HG02970 (cell line): ENCODE data around the gene HOXD12.

Experiments used
- ATAC-seq: cut with Tn5 transposase; IDR thresholded peaks from one replicate; pipeline ENCODE4 v1.9.1; 2021; ENCODE audit warnings: mild to moderate bottlenecking, moderate library complexity, moderate number of reproducible peaks; ENCODE audit not compliant: unreplicated experiment, low FRiP score

The HOXD12 gene

GRCh38 chr2:176145085-176145969 lies 45.7 kb downstream of the HOXD12 start:
- ATAC-seq: no peak

- ATAC-seq: no peak
Observed at GRCh38 chr2:176146101-176146500, 46.5 kb downstream of the HOXD12 start.

- ATAC-seq: no peak
Observed at GRCh38 chr2:176146645-176147044, 47.0 kb downstream of the HOXD12 start.

- ATAC-seq: no peak
Observed at GRCh38 chr2:176147210-176147799, 47.7 kb downstream of the HOXD12 start.

- no peak for ATAC-seq
Observed at GRCh38 chr2:176147800-176148496, 48.4 kb downstream of the HOXD12 start.

GRCh38 chr2:176148751-176149421 lies 49.3 kb downstream of the HOXD12 start:
- no peak for ATAC-seq

- ATAC-seq: no peak
Observed at GRCh38 chr2:176149481-176149938, 49.9 kb downstream of the HOXD12 start.

GRCh38 chr2:176149939-176150583 lies 50.5 kb downstream of the HOXD12 start:
- no peak for ATAC-seq

GRCh38 chr2:176150584-176151441 lies 51.2 kb downstream of the HOXD12 start:
- ATAC-seq: no peak

- ATAC-seq: no peak
Observed at GRCh38 chr2:176151442-176152287, 52.1 kb downstream of the HOXD12 start, which contains the start of gene HOXD4. Gene HOXD4 (plus strand): TSS chr2:176151550. CDS start chr2:176151634, 84 bp downstream.
